ENCODE data around the gene GJC2.

Gene GJC2

DNA sequence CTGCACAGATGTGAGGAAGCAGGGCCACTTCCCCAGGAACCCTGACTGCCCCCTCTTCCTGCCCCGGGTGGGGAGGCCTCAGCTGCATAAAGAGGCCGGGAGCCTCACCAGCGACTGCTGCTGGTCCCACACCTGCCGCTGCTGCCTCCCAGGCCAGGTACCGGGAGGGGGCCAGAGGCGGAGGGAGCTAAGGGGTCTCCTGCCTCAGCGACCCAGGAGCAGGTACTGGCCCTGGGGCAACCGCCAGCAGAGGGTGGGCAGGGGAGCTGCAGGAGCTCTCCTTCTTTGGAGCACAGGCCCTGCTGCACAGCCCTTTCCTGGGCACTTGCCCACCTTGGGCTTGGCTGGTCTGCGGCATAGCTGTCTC is 6.8 kb downstream of the GJC2 start:
- in situ Hi-C loops (cut with MboI; ENCODE audit: low sequenced_read_pairs), result no loop called here

DNA sequence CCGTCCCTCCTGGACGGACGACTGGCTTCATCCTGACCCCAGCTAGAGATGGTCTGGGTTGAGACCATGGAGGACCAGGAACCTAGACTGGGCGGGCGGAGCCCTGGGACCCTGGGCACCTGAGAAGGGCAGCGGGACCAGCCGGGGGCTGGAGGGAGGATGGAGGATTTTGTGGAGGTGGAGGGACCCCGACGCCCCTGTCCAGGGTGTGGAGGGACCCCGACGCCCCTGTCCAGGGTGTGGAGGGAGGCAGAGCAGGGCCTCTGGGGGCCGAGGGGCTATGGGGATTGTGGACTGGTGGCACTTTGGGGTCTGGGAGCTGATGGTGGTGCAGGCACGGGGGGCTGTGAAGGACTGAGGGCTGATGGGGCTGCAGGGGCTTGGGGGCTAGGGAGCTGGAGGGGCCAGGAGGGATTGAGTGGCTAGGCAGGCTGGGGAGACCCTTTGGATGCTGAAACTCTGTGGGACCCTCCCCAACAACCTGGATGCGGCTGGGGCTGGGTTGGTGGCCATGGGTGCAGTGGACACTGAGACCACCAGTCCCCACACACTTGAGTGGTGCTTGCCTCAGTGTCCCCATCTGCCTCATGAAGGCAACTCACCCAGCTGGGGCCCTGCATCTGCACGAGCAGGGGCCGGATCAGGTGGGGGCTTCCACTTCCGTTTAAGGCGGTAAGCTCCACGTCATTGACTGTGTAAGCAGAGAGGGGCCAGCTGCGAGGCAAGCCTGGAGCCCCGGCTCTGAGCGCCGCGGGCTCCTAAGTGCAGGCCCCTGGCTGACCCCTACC is 7.4 kb downstream of the GJC2 start:
- in situ Hi-C loops (cut with MboI; ENCODE audit: low sequenced_read_pairs), result no loop called here

- in situ Hi-C loops (cut with MboI; ENCODE audit: low sequenced_read_pairs), result no loop called here
These were observed 8.0 kb downstream of the GJC2 start for GRCh38 chr1:228157729-228158126.

GRCh38 chr1:228158151-228159007 is 8.6 kb downstream of the GJC2 start:
- in situ Hi-C loops (cut with MboI; ENCODE audit: low sequenced_read_pairs), result no loop called here

GRCh38 chr1:228159008-228159665 is 9.4 kb downstream of the GJC2 start:
- in situ Hi-C loops (cut with MboI; ENCODE audit: low sequenced_read_pairs), result no loop called here

GRCh38 chr1:228160201-228160761 is 10.6 kb downstream of the GJC2 start:
- in situ Hi-C loops (cut with MboI; ENCODE audit: low sequenced_read_pairs), result no loop called here

GRCh38 chr1:228161362-228161761 is 11.6 kb downstream of the GJC2 start:
- in situ Hi-C loops (cut with MboI; ENCODE audit: low sequenced_read_pairs), result no loop called here

DNA sequence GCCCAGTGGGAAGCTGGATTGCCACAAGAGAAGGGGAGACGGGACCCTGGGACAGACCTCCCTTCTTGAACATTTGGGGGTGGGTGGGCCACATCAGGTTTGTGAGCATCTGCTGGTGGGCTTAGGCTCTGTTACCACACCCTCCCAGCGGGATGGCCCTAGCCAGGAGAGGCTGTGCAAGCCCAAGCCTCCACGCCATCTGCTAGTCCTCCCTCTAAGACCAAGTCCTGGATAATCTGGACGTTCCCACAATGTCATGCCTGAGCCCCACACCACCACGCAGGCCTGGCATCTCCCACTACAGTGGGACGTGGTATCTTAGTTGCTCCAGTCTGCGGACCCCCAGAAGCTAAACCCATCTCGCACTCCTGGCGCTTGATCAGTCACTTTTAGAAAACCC is 12.1 kb downstream of the GJC2 start:
- in situ Hi-C loops (cut with MboI; ENCODE audit: low sequenced_read_pairs), result no loop called here

DNA sequence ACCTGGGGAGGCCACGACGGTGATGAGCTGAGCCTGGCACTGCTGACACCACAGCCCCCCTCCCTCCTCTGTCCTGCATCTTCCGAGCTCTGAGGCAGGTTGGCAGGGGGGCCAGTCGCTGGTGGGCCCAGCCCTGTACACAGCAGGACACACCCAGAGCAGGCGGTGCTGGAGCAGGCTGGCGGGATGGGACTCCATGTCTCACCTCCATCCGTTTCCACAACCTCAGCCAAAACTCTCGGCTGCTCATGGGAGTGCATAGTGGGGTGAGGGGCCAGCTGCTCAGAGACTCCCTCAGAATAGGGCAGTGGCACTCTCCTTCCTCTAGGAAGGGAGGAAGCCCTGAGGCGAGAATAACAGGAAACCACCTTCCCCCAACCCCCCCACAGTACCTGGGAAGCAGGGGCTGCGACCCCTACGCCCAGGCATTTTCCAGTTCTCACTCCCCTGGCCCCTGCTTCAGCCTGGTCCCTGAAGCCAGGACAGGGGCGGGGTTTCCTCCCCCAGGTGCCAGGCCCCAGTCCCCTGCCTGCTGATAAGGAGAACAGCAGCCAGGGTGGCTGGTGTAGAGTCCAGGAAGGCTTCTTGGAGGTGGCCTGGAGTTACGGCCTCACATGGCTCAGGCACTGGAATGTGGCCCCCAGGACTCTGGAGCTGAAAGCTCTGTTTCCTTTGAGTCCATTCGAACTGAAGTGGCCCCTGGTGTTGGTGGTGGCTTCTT is 12.7 kb downstream of the GJC2 start:
- in situ Hi-C loops (cut with MboI; ENCODE audit: low sequenced_read_pairs), result no loop called here

DNA sequence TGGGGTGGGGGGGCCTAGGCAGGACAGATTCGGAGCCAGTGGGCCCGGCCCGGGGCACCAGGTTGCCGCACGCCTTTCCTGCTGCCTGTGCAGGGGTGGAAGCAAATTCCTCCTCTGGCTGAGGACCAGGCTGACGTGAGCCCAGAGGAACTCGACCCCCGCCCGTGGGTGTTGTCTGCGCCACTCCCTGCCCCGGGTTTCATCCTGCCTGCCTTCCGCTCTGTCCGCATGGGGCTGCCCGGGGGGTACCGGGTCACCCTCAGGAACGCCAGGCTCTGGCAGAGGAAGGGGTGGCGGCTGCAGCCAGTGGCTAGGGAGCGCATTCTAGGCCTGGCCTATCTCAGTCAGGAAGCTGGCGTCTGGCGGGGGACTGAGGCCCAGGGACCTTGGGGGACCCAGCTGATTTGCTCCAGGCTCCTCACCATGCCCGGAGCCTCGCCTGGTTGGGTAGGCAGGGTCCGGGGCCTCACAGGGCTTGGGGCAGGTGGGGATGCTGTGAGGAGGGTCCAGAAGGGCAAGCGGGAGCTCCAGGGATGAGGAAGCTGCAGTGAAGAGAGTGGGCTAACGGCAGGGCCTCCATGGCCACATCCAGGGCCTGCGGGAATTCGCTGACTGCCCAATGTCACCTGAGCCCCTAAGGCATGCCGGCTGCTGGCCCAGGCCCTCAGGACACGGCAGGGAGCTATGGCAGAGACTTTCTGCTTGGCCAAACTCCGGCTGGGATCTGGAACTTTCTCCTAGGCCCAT is 13.4 kb downstream of the GJC2 start:
- in situ Hi-C loops (cut with MboI; ENCODE audit: low sequenced_read_pairs), result no loop called here

- in situ Hi-C loops (cut with MboI; ENCODE audit: low sequenced_read_pairs), result no loop called here
These were observed 14.2 kb downstream of the GJC2 start for GRCh38 chr1:228163776-228164519.

GRCh38 chr1:228164561-228165371 is 15.0 kb downstream of the GJC2 start:
- in situ Hi-C loops (cut with MboI; ENCODE audit: low sequenced_read_pairs), result no loop called here

GRCh38 chr1:228165372-228166169 is 15.8 kb downstream of the GJC2 start, which contains the start of gene IBA57:
Gene IBA57, plus strand, starts transcription at chr1:228165804. Its CDS starts 13 bp downstream, at chr1:228165817.
- in situ Hi-C loops (cut with MboI; ENCODE audit: low sequenced_read_pairs), result no loop called here

GRCh38 chr1:228166170-228166936 is 16.6 kb downstream of the GJC2 start:
- in situ Hi-C loops (cut with MboI; ENCODE audit: low sequenced_read_pairs), result no loop called here

- in situ Hi-C loops (cut with MboI; ENCODE audit: low sequenced_read_pairs), result no loop called here
These were observed 19.0 kb downstream of the GJC2 start for GRCh38 chr1:228168563-228169270.

DNA sequence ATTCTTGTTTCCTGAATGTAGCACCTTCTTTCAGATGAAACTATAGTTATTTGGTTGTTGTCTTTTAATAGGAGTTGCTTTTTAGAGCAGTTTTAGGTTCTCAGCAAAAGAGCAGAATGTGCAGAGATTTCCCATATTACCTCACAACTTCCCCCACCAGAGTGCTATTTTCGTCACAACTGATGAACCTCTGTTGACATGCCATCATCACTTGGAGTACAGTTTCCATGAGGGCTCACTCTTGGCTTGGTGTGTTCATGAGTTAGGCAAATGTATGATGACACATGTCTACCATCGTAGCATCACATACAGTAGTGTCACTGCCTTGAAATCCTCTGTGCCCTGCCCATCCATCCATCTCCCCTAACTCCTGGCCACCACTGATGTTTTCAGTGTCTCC is 19.6 kb downstream of the GJC2 start:
- in situ Hi-C loops (cut with MboI; ENCODE audit: low sequenced_read_pairs), result no loop called here

Measured in HL-60/S4 (cell line).